ENCODE results near the gene VIPR2. TPM values are rescaled to one million over a fixed set of nuclear protein-coding genes. Genes with fewer than 3 reads are reported as not detected.

Gene VIPR2
- total and polyA plus RNA-seq, 2 of the 13 experiments (the other 11 are each of a cell fraction or from before 2014, with no cell fraction given), result not detected

GRCh38 chr7:159014297-159015062 lies 130.2 kb downstream of the VIPR2 start:
- H3K27ac ChIP-seq (ENCODE audit: extremely low read length, insufficient read depth, low read length), result no peak overlapping the region
- TF ChIP-seq ZC3H13 (CRISPR knock-in tag; IDR thresholded peaks at IDR 0.05) (no peak), HCFC1 (IDR thresholded peaks at IDR 0.05; ENCODE audit: low read depth, low read length) (no peak), ATF6 (CRISPR knock-in tag; conservative IDR thresholded peaks at IDR 0.05) (no peak), DMTF1 (CRISPR knock-in tag; IDR thresholded peaks at IDR 0.05) (no peak), GLMP (CRISPR knock-in tag; IDR thresholded peaks at IDR 0.05; ENCODE audit: borderline replicate concordance) (no peak), CENPT (CRISPR knock-in tag; IDR thresholded peaks at IDR 0.05; ENCODE audit: low read depth) (no peak), MTA1 (CRISPR knock-in tag; IDR thresholded peaks at IDR 0.05; ENCODE audit: borderline replicate concordance) (no peak), ZNF12 (CRISPR knock-in tag; IDR thresholded peaks at IDR 0.05) (no peak), SCMH1 (CRISPR knock-in tag; IDR thresholded peaks at IDR 0.05; ENCODE audit: borderline replicate concordance) (no peak), ZNF451 (CRISPR knock-in tag; IDR thresholded peaks at IDR 0.05) (no peak)
- TF ChIP-seq, protein P1, sequence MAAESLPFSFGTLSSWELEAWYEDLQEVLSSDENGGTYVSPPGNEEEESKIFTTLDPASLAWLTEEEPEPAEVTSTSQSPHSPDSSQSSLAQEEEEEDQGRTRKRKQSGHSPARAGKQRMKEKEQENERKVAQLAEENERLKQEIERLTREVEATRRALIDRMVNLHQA (CRISPR knock-in tag; IDR thresholded peaks at IDR 0.05), result no peak
- TF ChIP-seq, protein P2, sequence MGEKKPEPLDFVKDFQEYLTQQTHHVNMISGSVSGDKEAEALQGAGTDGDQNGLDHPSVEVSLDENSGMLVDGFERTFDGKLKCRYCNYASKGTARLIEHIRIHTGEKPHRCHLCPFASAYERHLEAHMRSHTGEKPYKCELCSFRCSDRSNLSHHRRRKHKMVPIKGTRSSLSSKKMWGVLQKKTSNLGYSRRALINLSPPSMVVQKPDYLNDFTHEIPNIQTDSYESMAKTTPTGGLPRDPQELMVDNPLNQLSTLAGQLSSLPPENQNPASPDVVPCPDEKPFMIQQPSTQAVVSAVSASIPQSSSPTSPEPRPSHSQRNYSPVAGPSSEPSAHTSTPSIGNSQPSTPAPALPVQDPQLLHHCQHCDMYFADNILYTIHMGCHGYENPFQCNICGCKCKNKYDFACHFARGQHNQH (CRISPR knock-in tag; IDR thresholded peaks at IDR 0.05), result no peak
- no peaks in the 10 kb centered on the region for H3K9me3 ChIP-seq (ENCODE audit: low read length)
- in situ Hi-C loops (cut with HindIII; ENCODE audit: extremely low pct_ligation_motif_present, low pct_unique_long_range_greater_than_20kb) (no loop called here), intact Hi-C loops (cut with micrococcal nuclease; ENCODE audit: unreplicated experiment) (no loop called here)
- no peaks in the 10 kb centered on the region for H4K20me1 ChIP-seq (ENCODE audit: insufficient read depth, low read length)
- no peaks in the 10 kb centered on the region for H3K36me3 ChIP-seq (replicated peaks in 1 of 2; ENCODE audit: control insufficient read depth in 1 of 2, insufficient read depth in 2 of 2, low read length in 2 of 2)
- 68% methylated on average over 12 of the region's 20 CpGs for WGBS (ENCODE audit: low lambda C conversion rate)
- H3K9ac ChIP-seq (ENCODE audit: insufficient read depth, low read depth, low read length), result no peak overlapping the region
- no peak overlapping the region for H3K4me3 ChIP-seq (replicated peaks in 1 of 3; ENCODE audit: insufficient read depth in 1 of 3, low read depth in 2 of 3, low read length in 3 of 3)
- no TSS peak for BruUV-seq (replicated peaks)
- peaks cover 7 to 41% of the 10 kb centered on the region in 2 experiments; a peak in 3 of 5 replicates for H3K27me3 ChIP-seq (ENCODE audit: control insufficient read depth in 1 of 2, insufficient read depth in 2 of 2, low read length in 2 of 2)
- POLR2A ChIA-PET, result no interaction called here
- H3K79me2 ChIP-seq (ENCODE audit: insufficient read depth, low read length), result no peaks in the 10 kb centered on the region
- H3K4me2 ChIP-seq (ENCODE audit: low read depth, low read length), result no peak overlapping the region
- no peak overlapping the region for H2AFZ ChIP-seq (ENCODE audit: low read length)
- ATAC-seq, result no peak
- no peak for FAIRE-seq
- CTCF ChIA-PET (ENCODE audit: low intra/inter-chr PET ratio, low total read pairs), result no interaction called here
- DNase-seq (ENCODE audit: low spot score), result no peak
- 0 out of 2 replicates have a peak, but pooled peaks cover 8% of the 10 kb centered on the region for H3K4me1 ChIP-seq (ENCODE audit: insufficient read depth, low read length)
